ENCODE data around the gene COL2A1. TPM values are rescaled to one million over a fixed set of nuclear protein-coding genes. Genes with fewer than 3 reads are reported as not detected.

Gene COL2A1
- total RNA-seq, 4 donors from 2014 or later = not detected

DNA sequence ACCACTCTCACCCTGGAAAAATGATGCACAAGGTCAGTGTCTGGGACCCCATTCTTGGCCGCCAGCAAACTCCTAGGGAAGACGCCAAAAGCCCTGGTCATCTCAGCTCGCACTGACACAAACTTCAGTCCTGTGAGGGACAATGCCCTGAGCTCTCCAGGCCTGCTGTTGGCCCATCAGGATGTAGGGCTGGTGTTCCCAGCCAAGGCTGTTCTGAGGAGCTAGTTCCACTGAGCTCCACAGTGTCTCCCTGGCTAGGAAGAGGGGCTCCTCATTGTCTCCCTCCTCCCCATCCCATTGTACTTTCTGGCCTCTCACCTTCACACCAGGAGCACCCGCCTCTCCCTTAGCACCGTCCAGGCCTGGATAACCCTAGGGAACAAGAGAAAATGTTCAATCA lies 10.8 kb downstream of the COL2A1 start:
- 71 to 100% methylated on average over 1 to 5 of the region's 5 CpGs for WGBS, 2 donors
- no peak overlapping the region for H3K4me3 ChIP-seq
- DNase-seq = no peak
- H3K27ac ChIP-seq = no peak overlapping the region
- no peaks in the 10 kb centered on the region for H3K36me3 ChIP-seq
- intact Hi-C loops (cut with DNase I) = no loop called here
- peaks cover 0 to 65% (median 0%) of the 10 kb centered on the region in 4 donors for H3K27me3 ChIP-seq
- peaks cover 0 to 26% (median 0%) of the 10 kb centered on the region in 3 donors for H3K4me1 ChIP-seq
- TF ChIP-seq, protein P1, sequence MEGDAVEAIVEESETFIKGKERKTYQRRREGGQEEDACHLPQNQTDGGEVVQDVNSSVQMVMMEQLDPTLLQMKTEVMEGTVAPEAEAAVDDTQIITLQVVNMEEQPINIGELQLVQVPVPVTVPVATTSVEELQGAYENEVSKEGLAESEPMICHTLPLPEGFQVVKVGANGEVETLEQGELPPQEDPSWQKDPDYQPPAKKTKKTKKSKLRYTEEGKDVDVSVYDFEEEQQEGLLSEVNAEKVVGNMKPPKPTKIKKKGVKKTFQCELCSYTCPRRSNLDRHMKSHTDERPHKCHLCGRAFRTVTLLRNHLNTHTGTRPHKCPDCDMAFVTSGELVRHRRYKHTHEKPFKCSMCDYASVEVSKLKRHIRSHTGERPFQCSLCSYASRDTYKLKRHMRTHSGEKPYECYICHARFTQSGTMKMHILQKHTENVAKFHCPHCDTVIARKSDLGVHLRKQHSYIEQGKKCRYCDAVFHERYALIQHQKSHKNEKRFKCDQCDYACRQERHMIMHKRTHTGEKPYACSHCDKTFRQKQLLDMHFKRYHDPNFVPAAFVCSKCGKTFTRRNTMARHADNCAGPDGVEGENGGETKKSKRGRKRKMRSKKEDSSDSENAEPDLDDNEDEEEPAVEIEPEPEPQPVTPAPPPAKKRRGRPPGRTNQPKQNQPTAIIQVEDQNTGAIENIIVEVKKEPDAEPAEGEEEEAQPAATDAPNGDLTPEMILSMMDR (IDR thresholded peaks at IDR 0.05) = no peak
- no peak for TF ChIP-seq POLR2A (IDR thresholded peaks at IDR 0.05)
- H3K9me3 ChIP-seq = no peaks in the 10 kb centered on the region

DNA sequence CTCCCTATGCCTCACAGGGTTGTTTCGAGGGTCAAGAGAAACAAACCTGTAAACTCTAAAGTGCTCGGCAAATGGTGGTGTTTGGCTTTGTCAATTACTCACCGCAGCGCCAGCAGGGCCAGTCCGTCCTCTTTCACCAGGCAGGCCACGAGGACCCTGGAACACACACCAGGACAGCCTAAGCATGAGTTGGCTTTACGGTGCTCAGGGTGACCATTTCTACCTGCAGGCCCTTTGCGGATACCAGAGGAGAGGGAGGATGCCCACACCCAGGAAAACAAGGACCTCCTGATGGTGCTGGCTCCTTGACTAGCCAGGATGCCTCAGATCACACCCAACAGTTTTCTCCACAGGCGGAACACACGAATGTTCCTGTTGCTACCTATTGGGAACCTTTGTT lies 11.5 kb downstream of the COL2A1 start:
- Histone ChIP-seq H3K36me3 (no peaks in the 10 kb centered on the region), H3K4me1 (peaks cover 0 to 26% (median 0%) of the 10 kb centered on the region in 3 donors), H3K4me3 (no peak overlapping the region), H3K27ac (no peak overlapping the region), H3K9me3 (no peaks in the 10 kb centered on the region), H3K27me3 (peaks cover 0 to 58% (median 0%) of the 10 kb centered on the region in 4 donors)
- intact Hi-C loops (cut with DNase I) = no loop called here
- no peak for DNase-seq
- whole genome bisulfite sequencing, 2 donors = 90 to 95% methylated on average over 7 to 9 of the region's 10 CpGs
- TF ChIP-seq POLR2A (IDR thresholded peaks at IDR 0.05) = no peak
- TF ChIP-seq, protein P1 (IDR thresholded peaks at IDR 0.05) = no peak

DNA sequence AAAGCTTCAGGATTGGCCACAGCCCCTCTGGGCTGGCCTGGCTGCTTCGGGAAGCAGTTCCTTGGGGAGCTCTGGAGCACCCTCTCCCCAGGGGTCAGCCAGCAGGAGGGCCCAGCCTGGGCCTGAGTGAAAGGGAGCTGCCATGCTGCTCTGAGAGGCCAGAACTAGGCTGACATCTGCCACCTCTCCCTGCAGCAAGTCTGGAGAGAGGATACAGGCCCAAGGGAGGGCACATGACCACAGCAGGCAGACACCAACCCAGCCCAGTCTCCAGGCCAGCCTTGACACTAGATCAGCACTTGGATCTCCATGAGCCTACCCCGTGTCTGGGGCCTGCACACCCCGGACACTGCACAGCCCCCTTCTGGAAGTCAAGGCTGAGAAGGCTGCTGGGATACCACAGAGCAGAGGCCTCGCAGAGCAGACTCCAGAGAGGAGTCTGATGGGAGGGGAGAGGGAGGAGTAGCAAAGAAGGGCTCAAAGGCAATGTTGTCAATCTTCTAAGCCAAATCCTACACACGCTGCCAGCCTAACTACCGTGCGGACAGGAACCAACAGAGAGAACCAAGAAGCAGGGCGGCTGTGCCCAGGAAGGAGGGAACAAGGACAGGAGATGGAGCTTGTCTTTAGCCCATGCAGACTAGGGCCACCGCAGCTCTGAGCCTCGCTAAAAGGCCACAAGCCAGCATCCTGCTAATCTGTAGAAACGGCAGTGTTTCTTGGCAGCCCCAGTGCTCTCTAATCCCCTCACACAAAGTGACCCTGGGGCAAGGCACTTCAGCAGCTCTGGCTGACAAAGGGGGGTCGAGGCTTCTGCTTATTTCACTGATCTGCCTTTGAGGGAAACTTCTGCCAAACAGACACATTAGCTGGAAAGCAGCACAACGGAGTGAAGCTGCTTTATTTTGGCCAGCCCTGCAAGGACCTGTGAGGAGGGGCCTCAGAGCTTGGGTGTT lies 12.9 kb downstream of the COL2A1 start:
- H3K9me3 ChIP-seq = no peaks in the 10 kb centered on the region
- TF ChIP-seq, protein P1 (IDR thresholded peaks at IDR 0.05) = no peak
- TF ChIP-seq POLR2A (IDR thresholded peaks at IDR 0.05) = no peak
- peaks cover 0 to 25% (median 0%) of the 10 kb centered on the region in 3 donors for H3K4me1 ChIP-seq
- DNase-seq = no peak
- intact Hi-C loops (cut with DNase I) = no loop called here
- 48 to 54% methylated on average over 7 of the region's 13 CpGs for WGBS, 2 donors
- H3K4me3 ChIP-seq = no peak overlapping the region
- H3K27me3 ChIP-seq = peaks cover 0 to 46% (median 0%) of the 10 kb centered on the region in 4 donors
- H3K36me3 ChIP-seq = no peaks in the 10 kb centered on the region
- no peak overlapping the region for H3K27ac ChIP-seq

DNA sequence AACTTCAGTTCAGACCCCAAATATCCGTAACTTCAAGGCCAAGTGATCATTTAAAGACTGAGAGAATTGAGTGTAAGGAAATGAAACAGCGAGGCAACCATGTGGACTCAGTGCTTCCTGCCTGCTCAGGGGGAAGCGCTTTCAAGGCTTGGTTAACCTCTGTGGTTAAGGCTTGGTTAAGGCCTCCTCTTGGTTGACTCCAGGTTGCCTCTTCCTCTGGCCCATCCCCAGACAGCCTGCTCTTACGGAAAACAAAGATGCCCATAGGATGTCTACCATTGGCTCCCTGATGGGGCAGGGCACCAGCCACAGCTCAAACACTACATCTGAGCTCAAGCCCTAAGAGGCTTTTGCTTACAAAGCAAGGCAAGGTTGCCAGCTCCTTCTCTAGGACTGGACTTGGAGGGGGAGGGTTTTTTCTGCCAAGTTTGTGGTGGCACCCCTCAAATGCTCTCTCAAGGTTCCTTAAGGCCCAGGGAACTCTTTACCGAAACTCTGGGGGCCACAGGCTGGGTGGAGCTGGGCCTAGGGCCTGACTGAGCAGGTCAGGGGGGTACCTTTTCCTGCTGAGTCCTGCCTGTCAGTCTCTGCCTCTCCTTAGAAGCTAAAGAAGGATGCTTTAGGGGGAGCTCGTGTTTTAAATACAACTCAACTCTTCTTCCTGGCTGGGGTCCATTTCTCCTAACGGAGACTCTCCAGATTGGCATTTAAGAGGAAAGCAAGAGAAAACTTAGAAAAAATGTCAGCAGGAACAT lies 13.7 kb downstream of the COL2A1 start:
- 72 to 80% methylated on average over 6 to 7 of the region's 7 CpGs for WGBS, 2 donors
- no peaks in the 10 kb centered on the region for H3K9me3 ChIP-seq
- peaks cover 0 to 18% (median 0%) of the 10 kb centered on the region in 3 donors for H3K4me1 ChIP-seq
- H3K27ac ChIP-seq = no peak overlapping the region
- intact Hi-C loops (cut with DNase I) = no loop called here
- no peak for TF ChIP-seq POLR2A (IDR thresholded peaks at IDR 0.05)
- TF ChIP-seq, protein P1 (IDR thresholded peaks at IDR 0.05) = no peak
- peaks cover 0 to 37% (median 0%) of the 10 kb centered on the region in 4 donors for H3K27me3 ChIP-seq
- DNase-seq = no peak
- H3K4me3 ChIP-seq = no peak overlapping the region
- no peaks in the 10 kb centered on the region for H3K36me3 ChIP-seq

DNA sequence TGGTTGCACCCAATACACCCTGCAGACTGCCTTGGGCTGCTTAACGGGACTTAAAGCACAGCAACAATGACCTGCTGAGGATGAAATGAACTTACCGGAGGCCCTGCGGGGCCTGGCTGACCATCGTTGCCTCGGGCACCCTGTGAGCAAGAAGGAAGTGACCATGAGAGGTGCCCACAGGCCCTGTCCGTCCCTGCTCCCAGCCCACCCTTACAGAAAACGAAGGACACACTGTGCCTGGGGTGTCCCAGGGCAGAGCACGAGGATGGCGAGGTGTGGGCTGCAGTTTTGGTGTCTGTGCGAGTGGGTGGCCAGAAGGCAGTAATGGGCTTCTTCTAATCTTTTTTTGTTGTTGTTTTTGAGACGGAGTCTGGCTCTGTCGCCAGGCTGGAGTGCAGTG lies 14.6 kb downstream of the COL2A1 start:
- H3K9me3 ChIP-seq = no peaks in the 10 kb centered on the region
- H3K27me3 ChIP-seq = peaks cover 0 to 29% (median 0%) of the 10 kb centered on the region in 4 donors
- H3K27ac ChIP-seq = no peak overlapping the region
- TF ChIP-seq, protein P1 (IDR thresholded peaks at IDR 0.05) = no peak
- TF ChIP-seq POLR2A (IDR thresholded peaks at IDR 0.05) = no peak
- H3K36me3 ChIP-seq = no peaks in the 10 kb centered on the region
- no peak overlapping the region for H3K4me3 ChIP-seq
- H3K4me1 ChIP-seq = peaks cover 0 to 18% (median 0%) of the 10 kb centered on the region in 3 donors
- DNase-seq = no peak
- intact Hi-C loops (cut with DNase I) = no loop called here
- WGBS, 2 donors = 77 to 80% methylated on average over 7 to 8 of the region's 12 CpGs
